ENCODE data around the gene GNG13.
"Not testable (repeated sequence)": the region's sequence is repeated elsewhere in the genome, so short reads cannot be mapped to it uniquely, and the experiment has no call there.

GNG13 gene

DNA sequence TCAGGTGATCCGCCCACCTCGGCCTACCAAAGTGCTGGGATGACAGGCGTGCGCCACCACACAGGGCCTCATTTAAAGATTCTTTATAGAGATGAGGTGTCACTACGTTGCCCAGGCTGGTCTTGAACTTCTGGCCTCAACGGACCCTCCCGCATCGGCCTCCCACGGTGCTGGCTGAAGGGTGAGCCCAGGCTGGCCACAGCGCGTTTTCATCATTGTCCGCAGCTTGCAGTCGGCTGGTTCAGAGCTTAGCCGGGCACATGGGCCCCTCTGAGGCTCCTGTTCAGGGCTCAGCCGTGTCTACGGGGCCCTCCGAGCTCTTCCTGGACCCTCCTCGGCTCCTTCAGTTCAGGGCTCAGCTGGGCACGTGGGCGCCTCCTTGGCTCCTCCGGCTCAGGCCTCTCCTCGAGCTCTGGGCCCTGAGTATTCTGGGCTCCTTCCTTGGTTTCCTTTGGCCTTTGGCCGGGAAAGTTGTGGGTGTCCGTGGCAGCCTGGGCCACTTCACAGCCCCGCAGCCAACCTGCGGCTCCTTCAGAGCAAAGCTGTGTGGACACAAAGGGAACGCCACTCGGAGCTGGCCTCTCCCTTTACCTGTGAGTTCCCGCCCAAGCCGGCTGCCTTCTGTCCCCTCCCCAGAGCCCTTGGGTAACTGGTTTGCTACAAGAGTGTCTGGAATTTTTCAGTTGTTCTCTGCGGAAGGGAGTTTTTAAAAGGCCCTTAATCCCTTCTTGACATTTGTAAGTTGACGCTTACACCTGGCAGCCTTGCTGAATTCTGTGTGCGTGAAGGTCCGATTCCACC is 41.2 kb downstream of the GNG13 start:
- ChIA-PET POLR2A (ENCODE audit: low non-redundant PET) (interaction anchor here (0.6 kb wide), 1 partner anchor 1204 kb away, joined by 3 read pairs; no protein-coding TSS in a partner anchor), CTCF (interaction anchor here (1.3 to 2.4 kb wide), 2 partner anchors 18 to 26 kb away, joined by 4 to 6 read pairs; partner anchors contain the start of gene CIAO3)
- DNase-seq (ENCODE audit: low spot score) = no peak
- TF ChIP-seq, protein P1, sequence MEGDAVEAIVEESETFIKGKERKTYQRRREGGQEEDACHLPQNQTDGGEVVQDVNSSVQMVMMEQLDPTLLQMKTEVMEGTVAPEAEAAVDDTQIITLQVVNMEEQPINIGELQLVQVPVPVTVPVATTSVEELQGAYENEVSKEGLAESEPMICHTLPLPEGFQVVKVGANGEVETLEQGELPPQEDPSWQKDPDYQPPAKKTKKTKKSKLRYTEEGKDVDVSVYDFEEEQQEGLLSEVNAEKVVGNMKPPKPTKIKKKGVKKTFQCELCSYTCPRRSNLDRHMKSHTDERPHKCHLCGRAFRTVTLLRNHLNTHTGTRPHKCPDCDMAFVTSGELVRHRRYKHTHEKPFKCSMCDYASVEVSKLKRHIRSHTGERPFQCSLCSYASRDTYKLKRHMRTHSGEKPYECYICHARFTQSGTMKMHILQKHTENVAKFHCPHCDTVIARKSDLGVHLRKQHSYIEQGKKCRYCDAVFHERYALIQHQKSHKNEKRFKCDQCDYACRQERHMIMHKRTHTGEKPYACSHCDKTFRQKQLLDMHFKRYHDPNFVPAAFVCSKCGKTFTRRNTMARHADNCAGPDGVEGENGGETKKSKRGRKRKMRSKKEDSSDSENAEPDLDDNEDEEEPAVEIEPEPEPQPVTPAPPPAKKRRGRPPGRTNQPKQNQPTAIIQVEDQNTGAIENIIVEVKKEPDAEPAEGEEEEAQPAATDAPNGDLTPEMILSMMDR (conservative IDR thresholded peaks at IDR 0.05; ENCODE audit: low read depth) = no peak
- peak overlapping the region; percentile 68 for H3K27ac ChIP-seq

DNA sequence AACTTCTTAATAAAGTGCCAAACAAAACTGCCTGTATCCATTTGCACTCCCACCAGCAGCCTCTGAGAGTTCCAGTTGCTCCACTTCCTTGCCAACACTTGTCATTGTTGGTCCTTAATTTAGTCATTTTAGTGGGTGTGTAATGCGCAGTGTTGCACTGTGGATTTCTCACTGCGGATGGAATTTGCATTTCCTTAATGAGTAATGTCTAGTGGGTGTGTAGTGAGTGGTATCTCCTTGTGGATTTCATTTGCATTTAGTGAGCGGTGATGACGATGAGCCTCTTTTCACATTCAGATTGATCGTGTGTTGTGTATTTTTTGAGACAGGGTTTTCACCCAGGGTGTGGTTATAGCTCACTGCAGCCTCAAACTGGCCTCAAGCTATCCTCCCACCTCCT is 44.1 kb downstream of the GNG13 start:
- POLR2A ChIA-PET (ENCODE audit: low non-redundant PET) = no interaction called here
- TF ChIP-seq, protein P1 (conservative IDR thresholded peaks at IDR 0.05; ENCODE audit: low read depth) = no peak
- CTCF ChIA-PET = no interaction called here
- no peak for DNase-seq (ENCODE audit: low spot score)
- no peak overlapping the region for H3K27ac ChIP-seq

DNA sequence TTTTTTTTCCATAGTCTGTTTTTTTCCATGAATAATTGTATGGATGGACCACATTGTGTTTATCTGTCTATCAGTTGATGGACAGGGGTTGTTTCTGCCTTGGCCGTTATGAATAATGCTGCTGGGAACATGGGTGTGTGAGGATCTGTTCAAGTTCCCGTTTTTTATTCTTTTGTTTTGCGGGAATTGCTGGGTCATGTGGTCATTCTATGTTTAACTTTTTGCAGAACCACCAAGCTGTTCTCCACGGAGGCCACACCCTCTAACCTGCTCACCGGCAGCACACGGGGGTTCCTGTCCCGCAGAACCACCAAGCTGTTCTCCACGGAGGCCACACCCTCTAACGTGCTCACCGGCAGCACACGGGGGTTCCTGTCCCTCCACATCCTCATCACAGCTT is 45.9 kb downstream of the GNG13 start:
- ChIA-PET CTCF (interaction anchor here (0.6 to 1.0 kb wide), 2 partner anchors 30 to 48 kb away, joined by 3 read pairs; no protein-coding TSS in a partner anchor), POLR2A (ENCODE audit: low non-redundant PET) (interaction anchor here (0.6 kb wide), 1 partner anchor 26 kb away, joined by 6 read pairs; no protein-coding TSS in a partner anchor)
- TF ChIP-seq, protein P1 (conservative IDR thresholded peaks at IDR 0.05; ENCODE audit: low read depth) = no peak
- DNase-seq (ENCODE audit: low spot score) = no peak
- peak overlapping the region; percentile 23; the same call in 1 of the 2 replicates for H3K27ac ChIP-seq

DNA sequence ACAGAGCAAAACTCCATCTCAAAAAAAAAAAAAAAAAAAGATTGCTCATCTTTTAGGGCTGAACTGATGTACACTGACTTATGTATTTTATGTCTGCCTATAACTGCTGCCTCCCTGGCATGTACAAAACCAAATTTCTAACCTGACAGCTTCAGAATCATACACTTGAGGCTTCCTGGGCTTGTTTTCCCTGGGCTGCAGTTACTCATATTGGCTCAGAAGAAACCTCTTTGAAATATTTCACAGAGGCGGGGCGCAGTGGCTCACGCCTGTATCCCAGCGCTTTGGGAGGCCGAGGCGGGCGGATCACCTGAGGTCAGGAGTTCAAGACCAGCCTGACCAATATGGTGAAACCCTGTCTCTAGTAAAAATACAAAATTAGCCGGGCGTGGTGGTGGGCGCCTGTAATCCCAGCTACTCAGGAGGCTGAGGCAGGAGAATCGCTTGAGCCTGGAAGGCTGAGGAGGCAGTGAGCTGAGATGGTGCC is 46.4 kb downstream of the GNG13 start:
- peak overlapping the region; percentile 23; the same call in 1 of the 2 replicates for H3K27ac ChIP-seq
- ChIA-PET POLR2A (ENCODE audit: low non-redundant PET) (interaction anchor here (0.6 kb wide), 1 partner anchor 27 kb away, joined by 6 read pairs; no protein-coding TSS in a partner anchor), CTCF (interaction anchor here (1.0 kb wide), 1 partner anchor 31 kb away, joined by 3 read pairs; no protein-coding TSS in a partner anchor)
- DNase-seq (ENCODE audit: low spot score) = not testable (repeated sequence)

DNA sequence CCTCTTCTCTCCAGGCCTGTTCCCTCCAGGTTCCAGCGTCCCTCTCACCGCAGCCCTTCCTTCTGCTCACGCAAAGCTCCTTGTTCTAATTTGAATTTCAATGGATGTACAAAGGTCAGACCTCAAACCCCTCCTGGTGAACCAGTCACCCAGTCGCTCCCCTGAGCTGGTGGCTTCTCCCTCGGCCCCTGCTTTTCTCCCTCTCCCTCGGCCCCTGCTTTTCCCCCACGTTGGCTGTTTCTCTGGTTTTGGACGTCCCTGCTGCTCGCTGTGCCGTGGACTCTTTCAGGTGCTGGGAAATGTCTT is 48.6 kb downstream of the GNG13 start:
- H3K27ac ChIP-seq = no peak overlapping the region
- POLR2A ChIA-PET (ENCODE audit: low non-redundant PET) = interaction anchor here (0.5 kb wide), 1 partner anchor 9 kb away, joined by 6 read pairs; no protein-coding TSS in a partner anchor

DNA sequence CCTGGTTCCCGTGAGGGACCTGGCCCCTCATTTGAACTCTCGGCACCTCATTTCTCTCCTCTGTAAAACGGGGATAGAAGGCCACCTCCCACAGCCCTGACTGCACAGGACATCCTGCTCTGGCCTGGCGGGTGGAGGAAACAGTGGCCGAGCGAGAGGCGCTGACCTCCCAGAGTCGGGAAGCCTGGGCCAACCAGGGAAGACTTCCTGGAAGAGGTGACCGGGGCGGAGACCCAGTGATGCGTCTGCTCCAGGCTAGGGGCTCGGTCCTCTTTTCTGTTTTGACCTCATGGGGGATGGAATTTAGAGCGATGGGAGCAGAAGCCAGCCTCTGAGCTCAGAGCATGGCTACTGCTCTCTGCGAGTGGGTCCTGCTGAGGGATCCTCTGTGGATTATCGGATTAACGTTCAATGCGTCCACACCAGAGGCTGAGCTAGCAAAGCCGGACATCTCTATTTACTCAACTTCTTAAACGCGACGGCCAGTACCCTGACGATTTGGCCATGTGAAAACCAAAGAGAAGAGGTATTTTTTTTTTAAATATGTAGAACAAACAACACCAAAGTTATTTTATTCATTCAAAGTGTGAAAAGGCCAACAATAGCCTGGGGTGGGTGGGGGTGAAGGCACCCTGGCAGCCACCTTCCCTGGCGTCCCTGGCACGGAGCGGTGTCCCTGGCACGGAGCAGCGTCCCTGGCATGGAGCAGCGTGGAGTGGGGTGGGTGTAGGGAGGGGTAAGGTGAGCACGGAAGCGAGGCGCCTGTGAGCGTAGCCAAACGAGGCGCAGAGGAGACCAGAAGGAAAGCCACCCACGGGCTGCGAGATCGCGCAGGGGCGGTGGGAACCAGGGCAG is 49.2 kb downstream of the GNG13 start:
- POLR2A ChIA-PET (ENCODE audit: low non-redundant PET) = interaction anchor here (0.5 kb wide), 1 partner anchor 8 kb away, joined by 6 read pairs; no protein-coding TSS in a partner anchor

More for the DNA sequence above, 48.6 kb downstream of the GNG13 start:
- TF ChIP-seq, protein P1 (conservative IDR thresholded peaks at IDR 0.05; ENCODE audit: low read depth) = no peak
- CTCF ChIA-PET = interaction anchor here (0.7 kb wide), 1 partner anchor 34 kb away, joined by 4 read pairs; no protein-coding TSS in a partner anchor
- DNase-seq (ENCODE audit: low spot score) = no peak

More for the DNA sequence above, 49.2 kb downstream of the GNG13 start:
- CTCF ChIA-PET = interaction anchor here (0.7 kb wide), 1 partner anchor 35 kb away, joined by 4 read pairs; no protein-coding TSS in a partner anchor
- DNase-seq (ENCODE audit: low spot score) = no peak
- H3K27ac ChIP-seq = no peak overlapping the region
- TF ChIP-seq, protein P1 (conservative IDR thresholded peaks at IDR 0.05; ENCODE audit: low read depth) = no peak
